HCT116 (cell line): ENCODE measurements around the gene TMEM41A. TPM values are rescaled to one million over a fixed set of nuclear protein-coding genes. Genes with fewer than 3 reads are reported as not detected.

Experiments
- ATAC-seq: fragments of 200-7000 bp; cut with Tn5 transposase; 2 replicates; pipeline ENCODE4 v1.9.1; 2020; ENCODE audit warnings: mild to moderate bottlenecking, moderate library complexity
- BruUV-seq: library from RNA; stranded (reverse); fragments of 400-500 nt; replicated peaks from 2 replicates; lab custom pipeline; 2021; lab: Mats Ljungman, UMichigan
- CTCF ChIA-PET: fragments of 300-600 bp; sonication (Branson Sonifier 250); formaldehyde crosslinking; loops from one replicate; lab custom pipeline; 2021; ENCODE audit warnings: antibody characterized with exemption; lab: Charles Lee
- POLR2A ChIA-PET: fragments of 300-600, 350-600 bp; sonication (Branson Sonifier 250); formaldehyde crosslinking; loops from one replicate; lab custom pipeline; 2021; ENCODE audit warnings: antibody characterized with exemption; lab: Charles Lee
- RAD21 ChIA-PET, 2 experiments: fragments of 300-600 bp; sonication (Branson Sonifier 250); formaldehyde crosslinking; loops; one replicate each; lab custom pipeline; 2023; ENCODE audit warnings: low total read pairs in 2 of 2; ENCODE audit not compliant: uncharacterized antibody in 2 of 2, unreplicated experiment in 2 of 2, low non-redundant PET in 1 of 2; lab: Charles Lee
- DNase-seq: peaks from one replicate; pipeline ENCODE4 v3.0.0-alpha.2; 2010; ENCODE audit warnings: low read depth, low spot score
- H2AFZ ChIP-seq: fragments of 200-600 bp; shearing (Covaris generic), sonication (generic); 2 replicates; pipeline ENCODE4 v1.6.1; 2017; ENCODE audit warnings: low read depth, mixed run types, mixed read lengths, antibody characterized with exemption, low read length; ENCODE audit not compliant: poor library complexity, severe bottlenecking
- H3K27ac ChIP-seq: 2 replicates; pipeline ENCODE4 v1.5.1; 2012; ENCODE audit warnings: low read depth, low read length
- H3K27me3 ChIP-seq: fragments of 200-600 bp; sonication (generic); 2 replicates; pipeline ENCODE4 v1.6.1; 2016; ENCODE audit warnings: mixed run types, low read length, mixed read lengths; ENCODE audit not compliant: insufficient read depth
- H3K36me3 ChIP-seq, 2 experiments: fragments of 200-500 bp in 1 of 2; fragments of 200-600 bp in 1 of 2; sonication (Bioruptor generic) in 1 of 2; sonication (generic) in 1 of 2; 2 replicates each; pipeline versions ENCODE4 v1.5.1 to v1.6.1; 2014 to 2016; ENCODE audit warnings: low read length in 2 of 2, inconsistent platforms in 1 of 2, mixed read lengths in 1 of 2, mixed run types in 1 of 2; ENCODE audit not compliant: insufficient read depth in 2 of 2, control insufficient read depth in 1 of 2
- H3K4me1 ChIP-seq, 2 experiments: fragments of 200-600 bp in 1 of 2; sonication (generic) in 1 of 2; 2 replicates each; pipeline versions ENCODE4 v1.5.1 to v1.6.1; 2012 to 2017; ENCODE audit warnings: low read length in 2 of 2, inconsistent platforms in 1 of 2, mild to moderate bottlenecking in 1 of 2, mixed read lengths in 1 of 2, mixed run types in 1 of 2, moderate library complexity in 1 of 2; ENCODE audit not compliant: insufficient read depth in 2 of 2, control insufficient read depth in 1 of 2
- H3K4me2 ChIP-seq: fragments of 200-600 bp; sonication (generic); 2 replicates; pipeline ENCODE4 v1.6.1; 2017; ENCODE audit warnings: mixed run types, low read length, mixed read lengths
- H3K4me3 ChIP-seq, 2 experiments: fragments of 200-600 bp in 1 of 2; sonication (generic) in 1 of 2; replicated peaks in 1 of 2; 2 replicates each; pipeline ENCODE4 v1.5.1; 2011 to 2016; ENCODE audit warnings: low read length in 2 of 2, control low read depth in 1 of 2, low read depth in 1 of 2, mild to moderate bottlenecking in 1 of 2, mixed read lengths in 1 of 2, mixed run types in 1 of 2
- H3K79me2 ChIP-seq: fragments of 200-600 bp; sonication (generic); 2 replicates; pipeline ENCODE4 v1.6.1; 2017; ENCODE audit warnings: mild to moderate bottlenecking, mixed run types, low read length, moderate library complexity, mixed read lengths; ENCODE audit not compliant: insufficient read depth
- H3K9ac ChIP-seq: fragments of 200-600 bp; sonication (generic); 2 replicates; pipeline ENCODE4 v1.6.1; 2016; ENCODE audit warnings: low read length, mixed read lengths
- H3K9me2 ChIP-seq: fragments of 200-600 bp; sonication (generic), shearing (Covaris generic); 2 replicates; pipeline ENCODE4 v1.6.1; 2017; ENCODE audit warnings: mixed run types, mild to moderate bottlenecking, moderate library complexity; ENCODE audit not compliant: insufficient read depth
- H3K9me3 ChIP-seq, 2 experiments: fragments of 200-500 bp in 1 of 2; fragments of 200-600 bp in 1 of 2; sonication (Bioruptor generic) in 1 of 2; sonication (generic) in 1 of 2; 2 replicates each; pipeline ENCODE4 v1.6.1; 2014 to 2017; ENCODE audit warnings: low read length in 2 of 2, mixed read lengths in 2 of 2, inconsistent platforms in 1 of 2, low read depth in 1 of 2, mild to moderate bottlenecking in 1 of 2, mixed run types in 1 of 2, moderate library complexity in 1 of 2; ENCODE audit not compliant: control insufficient read depth in 1 of 2, insufficient read depth in 1 of 2
- H4K20me1 ChIP-seq: fragments of 200-600 bp; sonication (generic), shearing (Covaris generic); 2 replicates; pipeline ENCODE4 v1.6.1; 2017; ENCODE audit warnings: mixed run types, mild to moderate bottlenecking, moderate library complexity; ENCODE audit not compliant: insufficient read depth
- CEBPB ChIP-seq: IDR thresholded peaks from 2 replicates; pipeline ENCODE4 v1.6.1; 2012; ENCODE audit warnings: low read depth
- EGR1 ChIP-seq: IDR thresholded peaks from 2 replicates; pipeline ENCODE4 v1.6.1; 2012; ENCODE audit warnings: low read depth
- ELF1 ChIP-seq: IDR thresholded peaks from 2 replicates; pipeline ENCODE4 v1.6.1; 2012; ENCODE audit warnings: low read depth, borderline replicate concordance
- EZH2phosphoT487 ChIP-seq: fragments of 200-600 bp; IDR thresholded peaks from 2 replicates; pipeline ENCODE4 v1.6.1; 2018; ENCODE audit warnings: antibody characterized with exemption, borderline replicate concordance
- FOSL1 ChIP-seq: IDR thresholded peaks from 2 replicates; pipeline ENCODE4 v1.6.1; 2012; ENCODE audit warnings: low read depth
- MAX ChIP-seq: IDR thresholded peaks from 2 replicates; pipeline ENCODE4 v1.6.1; 2012
- POLR2A ChIP-seq: IDR thresholded peaks from 2 replicates; pipeline ENCODE4 v1.7.0; 2011; ENCODE audit warnings: borderline replicate concordance; ENCODE audit not compliant: insufficient read depth, insufficient read length; ENCODE audit errors: extremely low read depth
- POLR2AphosphoS5 ChIP-seq: IDR thresholded peaks from 2 replicates; pipeline ENCODE4 v1.6.1; 2011; ENCODE audit warnings: mild to moderate bottlenecking, low read depth, low read length, moderate library complexity
- REST ChIP-seq: IDR thresholded peaks from 2 replicates; pipeline ENCODE4 v1.6.1; 2012; ENCODE audit warnings: low read depth
- SIN3A ChIP-seq: IDR thresholded peaks from 2 replicates; pipeline ENCODE4 v1.6.1; 2012; ENCODE audit warnings: low read depth
- SP1 ChIP-seq: IDR thresholded peaks from 2 replicates; pipeline ENCODE4 v1.6.1; 2012; ENCODE audit warnings: low read depth
- TCF7L2 ChIP-seq: IDR thresholded peaks from 2 replicates; pipeline ENCODE4 v1.7.0; 2011; ENCODE audit warnings: borderline replicate concordance, inconsistent platforms; ENCODE audit not compliant: insufficient read depth, insufficient read length; ENCODE audit errors: extremely low read depth
- ZBTB33 ChIP-seq: IDR thresholded peaks from 2 replicates; pipeline ENCODE4 v1.6.1; 2011; ENCODE audit warnings: mild to moderate bottlenecking, low read length, moderate library complexity; ENCODE audit not compliant: insufficient replicate concordance; ENCODE audit errors: extremely low read depth
- ZNF274 ChIP-seq: fragments of 200-500 bp; sonication (Bioruptor generic); IDR thresholded peaks from 2 replicates; pipeline ENCODE4 v1.6.1; 2014; ENCODE audit warnings: mild to moderate bottlenecking, low read depth, low read length, inconsistent platforms
- intact Hi-C: fragments of 100-400 bp; cut with micrococcal nuclease; formaldehyde crosslinking; loops from 2 replicates; pipeline ENCODE4 v1.10.0; 2022
- total RNA-seq: library from RNA; stranded (reverse); gene quantifications from one replicate; pipeline ENCODE4 v1.2.1, GENCODE V29; 2021; ENCODE audit not compliant: unreplicated experiment

TMEM41A gene
- total RNA-seq, 1 experiment from 2014 or later, result 25.4 TPM

- Histone ChIP-seq H3K9me3 (no peaks in the 10 kb centered on the region), H3K9me2 (no peaks in the 10 kb centered on the region), H3K4me2 (no peak overlapping the region), H3K4me1 (no peaks in the 10 kb centered on the region), H4K20me1 (no peaks in the 10 kb centered on the region), H3K27me3 (no peaks in the 10 kb centered on the region), H2AFZ (no peak overlapping the region), H3K79me2 (no peaks in the 10 kb centered on the region), H3K27ac (no peak overlapping the region), H3K9ac (no peak overlapping the region)
- BruUV-seq, result no TSS peak
- POLR2A ChIA-PET, result no interaction called here
- DNase-seq, result no peak
- intact Hi-C loops, result no loop called here
- no peak for ATAC-seq
- RAD21 ChIA-PET, result no interaction called here
- TF ChIP-seq ZBTB33 (no peak), FOSL1 (no peak), TCF7L2 (no peak), POLR2AphosphoS5 (no peak), SP1 (no peak), CEBPB (no peak), MAX (no peak), SIN3A (no peak), REST (no peak), EGR1 (no peak), ZNF274 (no peak), ELF1 (no peak), POLR2A (no peak), EZH2phosphoT487 (no peak)
- TF ChIP-seq, all 23 proteins: peak for 0
- Histone ChIP-seq H3K4me3 (no peak overlapping the region), H3K36me3 (peaks cover 10 to 12% of the 10 kb centered on the region in 2 experiments; a peak in 2 of 4 replicates)
- CTCF ChIA-PET, result no interaction called here
Observed at GRCh38 chr3:185486394-185486793, 12.4 kb downstream of the TMEM41A start.
